Parathyroid adenoma (tissue), 2 donors: ENCODE measurements around the gene SLC25A13.

Experiments used
- H2AFZ ChIP-seq: fragments of 300-600 bp; sonication (generic); one replicate; pipeline ENCODE4 v1.7.0; 2017; ENCODE audit warnings: antibody characterized with exemption, mild to moderate bottlenecking
- H3K27ac ChIP-seq: fragments of 300-600 bp; sonication (generic); one replicate; pipeline ENCODE4 v1.7.0; 2017
- H3K27me3 ChIP-seq: fragments of 300-600 bp; sonication (generic); one replicate; pipeline ENCODE4 v1.7.0; 2017; ENCODE audit warnings: low read length; ENCODE audit not compliant: control insufficient read depth, insufficient read depth
- H3K36me3 ChIP-seq: fragments of 300-600 bp; sonication (generic); one replicate; pipeline ENCODE4 v1.7.0; 2017; ENCODE audit warnings: low read length; ENCODE audit not compliant: control insufficient read depth, insufficient read depth
- H3K4me1 ChIP-seq: fragments of 300-600 bp; sonication (generic); one replicate; pipeline ENCODE4 v1.7.0; 2017; ENCODE audit warnings: control low read depth
- H3K4me2 ChIP-seq: fragments of 300-600 bp; sonication (generic); one replicate; pipeline ENCODE4 v1.7.0; 2017; ENCODE audit warnings: low read length
- H3K4me3 ChIP-seq: fragments of 300-600 bp; sonication (generic); one replicate; pipeline ENCODE4 v1.7.0; 2017; ENCODE audit warnings: low read depth, low read length
- H3K79me2 ChIP-seq: fragments of 300-600 bp; sonication (generic); one replicate; pipeline ENCODE4 v1.7.0; 2017; ENCODE audit warnings: control low read depth
- H3K9ac ChIP-seq: fragments of 300-600 bp; sonication (generic); one replicate; pipeline ENCODE4 v1.7.0; 2017; ENCODE audit warnings: mild to moderate bottlenecking
- H3K9me3 ChIP-seq: fragments of 300-600 bp; sonication (generic); one replicate; pipeline ENCODE4 v1.7.0; 2017; ENCODE audit warnings: low read length; ENCODE audit not compliant: control insufficient read depth
- TF ChIP-seq, protein P1 (sequence below): fragments of 300-600 bp; sonication (generic); IDR thresholded peaks from one replicate; pipeline ENCODE4 v1.7.0; 2017; ENCODE audit warnings: antibody characterized with exemption, mild to moderate bottlenecking
- donor health status: primary hyperparathyroidism.

Gene SLC25A13

DNA sequence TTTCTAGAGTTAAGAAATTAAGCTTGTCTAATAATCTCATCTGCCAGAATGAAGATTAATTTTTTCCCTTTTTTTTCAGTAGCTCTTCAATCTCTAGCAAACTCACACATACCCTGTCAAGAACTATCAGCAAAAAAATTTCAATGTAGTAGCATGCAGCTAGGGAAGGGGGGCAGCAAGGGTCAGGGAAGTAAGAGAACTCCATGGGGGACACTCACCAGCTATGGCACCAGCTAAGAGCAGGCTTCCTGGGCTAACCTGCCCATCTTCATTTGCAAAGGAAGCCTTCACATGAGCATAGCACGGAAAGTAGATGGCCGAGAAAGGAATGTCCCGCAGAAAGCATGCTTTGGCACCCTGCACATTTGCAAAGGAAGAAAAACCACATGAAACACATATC is 190.4 kb downstream of the SLC25A13 start:
- H3K4me1 ChIP-seq, result no peaks in the 10 kb centered on the region
- no peak overlapping the region for H3K4me2 ChIP-seq
- no peaks in the 10 kb centered on the region for H3K27me3 ChIP-seq
- H2AFZ ChIP-seq, result no peak overlapping the region
- no peak overlapping the region for H3K9ac ChIP-seq
- H3K27ac ChIP-seq, result no peak overlapping the region
- H3K79me2 ChIP-seq, result no peaks in the 10 kb centered on the region
- H3K4me3 ChIP-seq, result no peak overlapping the region
- H3K36me3 ChIP-seq, result no peaks in the 10 kb centered on the region
- no peaks in the 10 kb centered on the region for H3K9me3 ChIP-seq
- TF ChIP-seq, protein P1, sequence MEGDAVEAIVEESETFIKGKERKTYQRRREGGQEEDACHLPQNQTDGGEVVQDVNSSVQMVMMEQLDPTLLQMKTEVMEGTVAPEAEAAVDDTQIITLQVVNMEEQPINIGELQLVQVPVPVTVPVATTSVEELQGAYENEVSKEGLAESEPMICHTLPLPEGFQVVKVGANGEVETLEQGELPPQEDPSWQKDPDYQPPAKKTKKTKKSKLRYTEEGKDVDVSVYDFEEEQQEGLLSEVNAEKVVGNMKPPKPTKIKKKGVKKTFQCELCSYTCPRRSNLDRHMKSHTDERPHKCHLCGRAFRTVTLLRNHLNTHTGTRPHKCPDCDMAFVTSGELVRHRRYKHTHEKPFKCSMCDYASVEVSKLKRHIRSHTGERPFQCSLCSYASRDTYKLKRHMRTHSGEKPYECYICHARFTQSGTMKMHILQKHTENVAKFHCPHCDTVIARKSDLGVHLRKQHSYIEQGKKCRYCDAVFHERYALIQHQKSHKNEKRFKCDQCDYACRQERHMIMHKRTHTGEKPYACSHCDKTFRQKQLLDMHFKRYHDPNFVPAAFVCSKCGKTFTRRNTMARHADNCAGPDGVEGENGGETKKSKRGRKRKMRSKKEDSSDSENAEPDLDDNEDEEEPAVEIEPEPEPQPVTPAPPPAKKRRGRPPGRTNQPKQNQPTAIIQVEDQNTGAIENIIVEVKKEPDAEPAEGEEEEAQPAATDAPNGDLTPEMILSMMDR, result no peak

DNA sequence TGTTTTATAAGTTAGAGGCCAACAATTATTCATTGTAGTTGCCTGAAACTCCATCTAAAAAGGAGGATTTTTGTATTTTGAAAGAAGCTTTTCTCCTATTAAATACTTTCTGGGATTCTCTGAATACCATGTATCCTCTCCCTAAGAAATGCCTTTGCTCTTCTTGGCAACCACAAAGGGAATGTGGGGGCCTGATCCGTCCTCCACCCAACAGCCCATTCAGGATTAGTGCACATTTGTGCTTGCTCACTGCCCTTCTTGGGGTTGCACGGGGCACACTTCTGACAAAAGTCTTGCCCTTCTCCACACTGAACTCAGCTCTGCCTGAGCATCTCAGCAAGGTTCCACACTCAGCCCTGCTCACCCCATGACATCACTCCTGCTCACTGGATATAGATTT is 194.2 kb downstream of the SLC25A13 start:
- TF ChIP-seq, protein P1, result no peak
- H3K79me2 ChIP-seq, result no peaks in the 10 kb centered on the region
- H2AFZ ChIP-seq, result no peak overlapping the region

DNA sequence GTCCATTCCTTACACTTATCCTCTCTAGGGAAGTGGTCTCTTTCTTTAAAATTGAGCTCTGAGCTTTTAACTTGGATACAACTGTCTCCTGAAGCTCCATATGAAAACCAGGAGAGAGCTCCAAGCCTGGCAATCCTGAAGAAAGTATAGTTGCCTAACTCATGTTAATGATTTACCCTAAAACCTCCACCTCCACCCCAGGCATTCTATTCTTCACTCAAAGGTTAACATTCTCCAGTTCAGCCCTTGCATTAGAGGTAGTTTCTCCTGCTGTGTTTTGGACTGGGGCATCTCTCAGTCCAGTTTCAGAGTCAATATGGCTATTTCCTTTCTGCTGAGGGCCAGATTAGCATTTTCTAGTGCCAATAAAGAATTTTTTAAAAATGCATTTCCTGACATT is 195.5 kb downstream of the SLC25A13 start:
- H3K27me3 ChIP-seq, result no peaks in the 10 kb centered on the region
- TF ChIP-seq, protein P1, result no peak
- H3K36me3 ChIP-seq, result no peaks in the 10 kb centered on the region

More for the DNA sequence above, 194.2 kb downstream of the SLC25A13 start:
- Histone ChIP-seq H3K9ac (no peak overlapping the region), H3K4me2 (no peak overlapping the region), H3K9me3 (no peaks in the 10 kb centered on the region), H3K4me3 (no peak overlapping the region), H3K36me3 (no peaks in the 10 kb centered on the region), H3K27me3 (no peaks in the 10 kb centered on the region), H3K4me1 (no peaks in the 10 kb centered on the region), H3K27ac (no peak overlapping the region)

DNA sequence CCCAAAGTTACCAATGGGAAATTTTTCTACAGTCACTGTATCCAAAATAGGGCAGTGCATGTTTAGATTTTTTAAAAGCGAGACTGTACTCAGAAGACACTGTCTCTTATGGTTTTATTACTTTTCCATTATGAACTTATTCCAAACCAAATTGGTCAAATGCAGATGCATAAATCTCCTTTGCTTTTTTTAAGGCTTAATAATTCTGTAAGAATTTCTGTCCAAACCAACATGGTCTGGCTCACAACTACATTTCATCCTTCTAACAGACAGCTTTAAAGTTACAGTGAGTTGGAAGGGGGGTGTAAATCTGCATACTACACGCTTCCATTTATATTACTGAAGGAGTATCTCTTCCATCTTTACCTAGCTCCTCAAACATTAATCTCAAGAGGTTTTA is 199.2 kb downstream of the SLC25A13 start:
- no peak overlapping the region for H2AFZ ChIP-seq
- H3K79me2 ChIP-seq, result no peaks in the 10 kb centered on the region
- no peak overlapping the region for H3K9ac ChIP-seq
- H3K27me3 ChIP-seq, result no peaks in the 10 kb centered on the region
- TF ChIP-seq, protein P1, result no peak
- no peak overlapping the region for H3K27ac ChIP-seq
- H3K9me3 ChIP-seq, result no peaks in the 10 kb centered on the region
- no peaks in the 10 kb centered on the region for H3K4me1 ChIP-seq
- H3K4me3 ChIP-seq, result no peak overlapping the region
- no peak overlapping the region for H3K4me2 ChIP-seq
- no peaks in the 10 kb centered on the region for H3K36me3 ChIP-seq

More for the DNA sequence above, 195.5 kb downstream of the SLC25A13 start:
- Histone ChIP-seq H3K4me2 (no peak overlapping the region), H3K9ac (no peak overlapping the region), H2AFZ (no peak overlapping the region), H3K79me2 (no peaks in the 10 kb centered on the region), H3K4me1 (no peaks in the 10 kb centered on the region), H3K9me3 (no peaks in the 10 kb centered on the region), H3K4me3 (no peak overlapping the region), H3K27ac (no peak overlapping the region)

DNA sequence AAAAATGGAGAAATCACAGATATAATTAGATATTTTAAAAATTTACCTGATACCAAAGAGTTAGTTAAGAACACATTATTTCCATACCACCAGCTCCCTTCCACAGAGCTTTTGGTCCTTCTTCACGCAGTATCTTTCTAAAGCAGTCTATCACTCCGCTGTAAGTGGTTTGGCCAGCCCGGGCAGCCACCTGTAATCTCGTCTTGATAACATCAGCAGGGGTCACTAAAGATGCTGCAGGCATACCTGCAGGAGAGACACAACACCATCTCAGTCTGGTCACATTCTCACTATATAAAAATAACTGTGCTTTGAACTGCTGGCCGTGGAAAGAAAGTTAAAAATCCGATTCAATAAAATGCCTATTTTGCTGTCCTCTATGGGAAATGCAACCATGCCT is 200.1 kb downstream of the SLC25A13 start:
- H3K79me2 ChIP-seq, result no peaks in the 10 kb centered on the region
- H3K9me3 ChIP-seq, result no peaks in the 10 kb centered on the region
- no peak overlapping the region for H2AFZ ChIP-seq
- no peak overlapping the region for H3K27ac ChIP-seq
- H3K4me2 ChIP-seq, result no peak overlapping the region
- H3K9ac ChIP-seq, result no peak overlapping the region
- no peak overlapping the region for H3K4me3 ChIP-seq
- no peaks in the 10 kb centered on the region for H3K36me3 ChIP-seq
- H3K27me3 ChIP-seq, result no peaks in the 10 kb centered on the region
- no peaks in the 10 kb centered on the region for H3K4me1 ChIP-seq
- TF ChIP-seq, protein P1, result no peak
